Activated B cell treated with CpG ODN at 0.5 μM for 24 hours (primary cell): ENCODE measurements around the gene ZNF586. TPM values are rescaled to one million over a fixed set of nuclear protein-coding genes. Genes with fewer than 3 reads are reported as not detected.
"Not testable (repeated sequence)": the region's sequence is repeated elsewhere in the genome, so short reads cannot be mapped to it uniquely, and the experiment has no call there.

Experiments used
- ATAC-seq: fragments of 200-7000 bp; cut with Tn5 transposase; one replicate; pipeline ENCODE4 v1.10.0; 2021; ENCODE audit warnings: low read depth, mild to moderate bottlenecking, moderate library complexity
- CTCF ChIA-PET: fragments of 350-600 bp; sonication (Branson Sonifier 250); formaldehyde crosslinking; loops from one replicate; lab custom pipeline; 2021; ENCODE audit warnings: antibody characterized with exemption; lab: Charles Lee
- POLR2A ChIA-PET: fragments of 350-600 bp; sonication (Branson Sonifier 250); formaldehyde crosslinking; loops from one replicate; lab custom pipeline; 2021; ENCODE audit warnings: antibody characterized with exemption; lab: Charles Lee
- DNase-seq: peaks from one replicate; pipeline ENCODE4 v3.0.0; 2022
- H3K27ac Mint-ChIP-seq: one replicate; pipeline ENCODE4 v1.8.0; 2020; ENCODE audit warnings: mixed read lengths
- H3K27me3 Mint-ChIP-seq: one replicate; pipeline ENCODE4 v1.8.0; 2021; ENCODE audit warnings: mixed read lengths
- H3K36me3 Mint-ChIP-seq: one replicate; pipeline ENCODE4 v1.8.0; 2021; ENCODE audit warnings: low read depth, mixed read lengths
- H3K4me1 Mint-ChIP-seq: one replicate; pipeline ENCODE4 v1.8.0; 2021; ENCODE audit warnings: mixed read lengths
- H3K4me3 Mint-ChIP-seq: one replicate; pipeline ENCODE4 v1.8.0; 2020; ENCODE audit warnings: mild to moderate bottlenecking, mixed read lengths
- H3K9me3 Mint-ChIP-seq: one replicate; pipeline ENCODE4 v1.8.0; 2020; ENCODE audit warnings: mixed read lengths
- intact Hi-C: fragments of 100-400 bp; cut with micrococcal nuclease; formaldehyde crosslinking; loops from one replicate; pipeline ENCODE4 v1.15.1; 2024
- total RNA-seq: library from RNA; stranded (reverse); gene quantifications from 2 replicates; pipeline ENCODE4 v1.2.3, GENCODE V29; 2022
- TF ChIP-seq, protein P1 (sequence below): fragments of 200-600 bp; IDR thresholded peaks from one replicate; pipeline ENCODE4 v1.8.0; 2022; ENCODE audit warnings: antibody characterized with exemption, mild to moderate bottlenecking

The ZNF586 gene
- total RNA-seq, 1 donor from 2014 or later = 33.7 TPM

DNA sequence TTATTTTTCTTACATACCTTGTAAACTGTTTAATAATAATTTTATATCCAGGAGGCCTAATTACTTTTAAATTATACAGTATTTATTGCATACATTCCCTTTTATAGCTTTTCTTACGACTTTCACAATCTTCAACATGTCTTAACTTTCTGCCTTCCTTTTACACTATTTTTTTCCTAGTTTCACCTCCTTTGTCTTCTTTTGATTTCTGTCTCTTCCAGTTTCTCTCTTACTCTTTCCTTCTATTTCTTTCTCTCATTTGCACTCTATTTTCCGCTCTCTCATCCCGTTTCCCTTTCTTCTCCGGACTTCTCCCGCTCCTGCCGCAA, 33.8 kb downstream of the ZNF586 start:
- CTCF ChIA-PET = no interaction called here
- H3K27ac Mint-ChIP-seq = peak overlapping the region; percentile 65
- H3K27me3 Mint-ChIP-seq = no peaks in the 10 kb centered on the region
- H3K36me3 Mint-ChIP-seq = peaks cover 36% of the 10 kb centered on the region
- H3K9me3 Mint-ChIP-seq = no peaks in the 10 kb centered on the region
- ATAC-seq (no peak), DNase-seq (no peak)
- TF ChIP-seq, protein P1, sequence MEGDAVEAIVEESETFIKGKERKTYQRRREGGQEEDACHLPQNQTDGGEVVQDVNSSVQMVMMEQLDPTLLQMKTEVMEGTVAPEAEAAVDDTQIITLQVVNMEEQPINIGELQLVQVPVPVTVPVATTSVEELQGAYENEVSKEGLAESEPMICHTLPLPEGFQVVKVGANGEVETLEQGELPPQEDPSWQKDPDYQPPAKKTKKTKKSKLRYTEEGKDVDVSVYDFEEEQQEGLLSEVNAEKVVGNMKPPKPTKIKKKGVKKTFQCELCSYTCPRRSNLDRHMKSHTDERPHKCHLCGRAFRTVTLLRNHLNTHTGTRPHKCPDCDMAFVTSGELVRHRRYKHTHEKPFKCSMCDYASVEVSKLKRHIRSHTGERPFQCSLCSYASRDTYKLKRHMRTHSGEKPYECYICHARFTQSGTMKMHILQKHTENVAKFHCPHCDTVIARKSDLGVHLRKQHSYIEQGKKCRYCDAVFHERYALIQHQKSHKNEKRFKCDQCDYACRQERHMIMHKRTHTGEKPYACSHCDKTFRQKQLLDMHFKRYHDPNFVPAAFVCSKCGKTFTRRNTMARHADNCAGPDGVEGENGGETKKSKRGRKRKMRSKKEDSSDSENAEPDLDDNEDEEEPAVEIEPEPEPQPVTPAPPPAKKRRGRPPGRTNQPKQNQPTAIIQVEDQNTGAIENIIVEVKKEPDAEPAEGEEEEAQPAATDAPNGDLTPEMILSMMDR = no peak
- peaks cover 44% of the 10 kb centered on the region for H3K4me1 Mint-ChIP-seq
- peak overlapping the region; percentile 76 for H3K4me3 Mint-ChIP-seq
- intact Hi-C loops = no loop called here
- POLR2A ChIA-PET = no interaction called here

DNA sequence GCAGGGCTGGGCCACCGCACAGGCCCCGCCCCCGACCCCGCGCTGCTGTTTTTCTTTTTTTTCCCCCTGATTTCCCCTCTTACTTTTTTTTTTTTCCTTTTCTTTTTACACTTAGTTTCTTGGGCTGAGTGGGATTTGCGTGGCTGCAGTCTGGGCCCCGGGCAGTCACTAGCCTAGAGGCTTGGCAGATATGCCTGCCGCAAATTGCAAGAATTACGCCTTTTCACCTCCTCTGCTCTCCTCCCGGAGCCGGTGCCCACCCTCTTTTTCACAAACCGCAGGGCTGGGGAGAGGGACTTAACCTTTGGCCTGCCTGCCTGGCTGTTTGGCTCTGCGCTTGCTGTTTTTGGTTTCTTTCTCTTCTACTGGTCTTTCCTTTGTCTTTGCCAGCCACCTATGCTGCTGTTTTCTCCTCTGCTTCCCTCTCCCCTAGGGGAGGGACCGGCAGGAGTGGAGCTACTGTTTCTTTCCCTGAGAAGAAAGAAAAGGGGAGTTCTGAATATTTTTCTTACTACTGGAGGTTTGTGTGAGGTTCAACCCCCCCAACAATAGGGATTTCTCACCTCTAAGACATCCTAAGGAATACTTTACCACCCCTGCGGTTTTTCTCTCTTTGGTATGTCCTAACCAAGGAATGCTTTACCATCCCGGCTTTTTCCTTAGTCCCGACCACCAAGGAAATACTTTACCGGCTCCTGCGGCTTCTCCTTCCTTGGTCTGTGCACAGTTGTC, 34.3 kb downstream of the ZNF586 start:
- DNase-seq = no peak
- CTCF ChIA-PET = no interaction called here
- Mint-ChIP-seq H3K4me3 (peak overlapping the region; percentile 76), H3K27me3 (no peaks in the 10 kb centered on the region), H3K4me1 (peaks cover 44% of the 10 kb centered on the region), H3K9me3 (no peaks in the 10 kb centered on the region), H3K27ac (peak overlapping the region; percentile 65), H3K36me3 (peaks cover 40% of the 10 kb centered on the region)
- ATAC-seq = peak; percentile 26
- intact Hi-C loops = no loop called here
- POLR2A ChIA-PET = no interaction called here
- TF ChIP-seq, protein P1 = no peak

DNA sequence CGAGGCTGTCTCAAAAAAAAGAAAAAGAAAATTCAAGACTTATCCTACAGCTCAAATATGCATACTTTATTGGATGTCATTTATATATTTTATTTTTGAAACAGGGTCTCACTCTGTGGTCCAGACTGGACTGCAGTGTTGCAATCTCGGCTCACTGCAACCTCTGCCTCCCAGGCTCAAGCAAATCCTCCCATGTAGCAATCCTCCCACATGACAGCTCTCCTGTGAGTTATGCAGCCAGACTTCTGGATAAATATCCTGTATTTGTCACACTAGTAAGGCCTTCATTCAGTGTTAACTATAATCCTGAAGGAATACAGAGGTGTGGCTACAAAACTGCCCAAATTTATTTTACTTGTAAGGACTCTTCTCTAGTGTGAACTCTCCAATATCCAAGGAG, 38.1 kb downstream of the ZNF586 start:
- POLR2A ChIA-PET = no interaction called here
- DNase-seq = no peak

DNA sequence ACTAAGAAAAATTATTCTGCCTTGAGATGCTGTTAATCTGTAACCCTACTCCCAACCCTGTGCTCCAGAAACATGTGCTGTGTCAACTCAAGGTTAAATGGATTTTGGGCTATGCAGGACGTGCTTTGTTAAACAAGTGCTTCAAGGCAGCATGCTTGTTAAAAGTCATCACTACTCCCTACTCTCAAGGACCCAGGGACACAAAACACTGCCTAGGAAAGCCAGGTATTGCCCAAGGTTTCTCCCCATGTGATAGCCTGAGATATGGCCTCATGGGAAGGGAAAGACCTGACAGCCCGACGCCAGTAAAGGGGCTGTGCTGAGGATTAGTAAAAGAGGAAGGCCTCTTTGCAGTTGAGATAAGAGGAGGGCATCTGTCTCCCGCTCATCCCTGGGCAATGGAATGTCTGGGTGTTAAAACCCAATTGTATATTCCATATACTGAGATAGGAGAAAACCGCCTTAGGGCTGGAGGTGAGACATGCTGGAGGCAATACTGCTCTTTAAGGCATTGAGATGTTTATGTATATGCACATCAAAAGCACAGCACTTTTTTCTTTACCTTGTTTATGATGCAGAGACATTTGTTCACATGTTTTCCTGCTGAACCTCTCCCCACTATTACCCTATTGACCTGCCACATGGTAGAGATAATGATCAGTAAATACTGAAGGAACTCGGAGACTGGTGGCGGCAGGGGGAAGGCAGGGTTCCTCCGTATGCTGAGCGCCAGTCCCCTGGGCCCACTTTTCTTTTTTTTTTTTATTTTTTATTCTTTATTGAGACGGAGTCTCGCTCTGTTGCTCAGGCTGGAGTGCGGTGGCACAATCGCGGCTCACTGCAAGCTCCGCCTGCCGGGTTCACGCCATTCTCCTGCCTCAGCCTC, 41.2 kb downstream of the ZNF586 start:
- H3K27ac Mint-ChIP-seq, POLR2A ChIA-PET, H3K4me3 Mint-ChIP-seq, ATAC-seq, H3K27me3 Mint-ChIP-seq, DNase-seq, CTCF ChIA-PET, H3K9me3 Mint-ChIP-seq: not testable (repeated sequence)
- peaks cover 38% of the 10 kb centered on the region for H3K4me1 Mint-ChIP-seq
- intact Hi-C loops = loop anchor here (10.0 kb wide), 1 partner anchor 344 kb away; the partner anchor contains the start of gene ZNF329
- peaks cover 53% of the 10 kb centered on the region for H3K36me3 Mint-ChIP-seq

More for the DNA sequence above, 38.1 kb downstream of the ZNF586 start:
- Mint-ChIP-seq H3K36me3 (peaks cover 57% of the 10 kb centered on the region), H3K27ac (no peak overlapping the region), H3K4me1 (peaks cover 35% of the 10 kb centered on the region), H3K9me3 (no peaks in the 10 kb centered on the region), H3K4me3 (no peak overlapping the region), H3K27me3 (no peaks in the 10 kb centered on the region)
- intact Hi-C loops = no loop called here
- CTCF ChIA-PET = no interaction called here
- no peak for ATAC-seq
- TF ChIP-seq, protein P1 = no peak

DNA sequence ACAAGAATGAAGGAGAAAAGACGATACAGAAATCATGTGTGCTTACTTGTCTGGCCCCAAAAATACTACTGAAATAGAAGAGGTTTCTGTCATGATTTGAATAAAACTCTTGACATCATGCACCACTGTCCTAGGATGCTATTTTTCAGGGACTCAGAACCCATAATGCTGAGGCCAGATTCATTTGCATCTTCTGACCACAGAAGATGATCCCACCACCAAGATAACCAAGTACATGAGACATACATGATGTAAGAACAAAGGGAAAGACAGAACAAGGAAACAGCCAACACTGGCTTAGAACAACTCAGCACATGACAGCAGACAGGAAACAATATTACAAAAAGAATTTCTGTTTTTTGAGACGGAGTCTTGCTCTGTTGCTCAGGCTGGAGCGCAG, 42.8 kb downstream of the ZNF586 start:
- H3K4me3 Mint-ChIP-seq = peak overlapping the region; percentile 11
- H3K36me3 Mint-ChIP-seq = peaks cover 47% of the 10 kb centered on the region
- H3K27ac Mint-ChIP-seq = peak overlapping the region; percentile 10
- H3K27me3 Mint-ChIP-seq = no peaks in the 10 kb centered on the region
- no peak for DNase-seq
- ChIA-PET POLR2A (interaction anchor here (0.6 kb wide), 1 partner anchor 51 kb away, joined by 3 read pairs; no protein-coding TSS in a partner anchor), CTCF (no interaction called here)
- peaks cover 37% of the 10 kb centered on the region for H3K4me1 Mint-ChIP-seq
- no peak for ATAC-seq
- H3K9me3 Mint-ChIP-seq = no peaks in the 10 kb centered on the region
- intact Hi-C loops = loop anchor here (10.0 kb wide), 1 partner anchor 343 kb away; the partner anchor contains the start of gene ZNF329
- TF ChIP-seq, protein P1 = no peak

DNA sequence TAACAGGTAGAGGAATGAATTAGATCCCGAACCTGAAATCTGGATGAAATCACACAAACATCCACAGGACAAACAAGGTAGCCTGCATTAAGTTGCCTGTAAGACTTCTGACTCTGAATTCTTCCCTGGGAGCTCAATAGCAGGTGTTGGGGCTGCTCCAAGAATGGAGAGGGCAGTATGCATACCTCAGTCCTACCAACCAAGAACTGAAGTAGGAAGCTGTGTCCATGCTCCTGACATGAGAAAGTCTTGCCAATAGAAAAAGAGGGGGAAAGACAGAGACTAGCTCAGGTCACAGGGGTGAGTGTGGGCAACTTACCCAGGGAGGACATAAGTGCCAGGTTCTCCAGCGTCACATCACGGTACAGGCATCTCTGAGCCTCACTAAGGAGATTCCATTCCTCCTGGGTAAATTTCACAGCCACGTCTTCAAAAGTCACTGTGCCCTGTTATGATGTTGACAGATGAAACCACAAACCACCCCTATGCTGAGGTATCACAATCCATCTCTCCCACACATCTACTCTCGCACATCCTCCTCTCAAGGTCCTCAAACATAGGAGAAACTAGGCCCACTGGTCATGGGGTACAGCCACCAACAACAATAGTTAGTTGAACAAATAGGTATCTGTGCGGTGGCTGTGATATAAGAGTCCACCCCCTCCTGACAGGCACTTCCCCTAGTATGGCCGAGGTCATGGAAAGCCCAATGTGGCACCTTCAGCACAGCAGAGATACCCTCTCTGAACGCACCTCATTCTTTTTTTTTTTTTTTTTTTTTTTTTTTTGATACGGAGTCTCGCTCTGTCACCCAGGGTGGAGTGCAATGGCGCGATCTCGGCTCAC, 43.7 kb downstream of the ZNF586 start:
- H3K9me3 Mint-ChIP-seq, ATAC-seq, DNase-seq, H3K27me3 Mint-ChIP-seq, CTCF ChIA-PET: not testable (repeated sequence)
- Mint-ChIP-seq H3K36me3 (peaks cover 40% of the 10 kb centered on the region), H3K4me3 (peak overlapping the region; percentile 61), H3K4me1 (peaks cover 37% of the 10 kb centered on the region), H3K27ac (peak overlapping the region; percentile 16)
- POLR2A ChIA-PET = interaction anchor here (0.7 kb wide), 1 partner anchor 518 kb away, joined by 7 read pairs; no protein-coding TSS in a partner anchor
- intact Hi-C loops = loop anchor here (10.0 kb wide), 1 partner anchor 342 kb away; the partner anchor contains the start of gene ZNF329
